ENCODE measurements around the gene OSTN. TPM values are rescaled to one million over a fixed set of nuclear protein-coding genes. Genes with fewer than 3 reads are reported as not detected.
"Not testable (repeated sequence)": the region's sequence is repeated elsewhere in the genome, so short reads cannot be mapped to it uniquely, and the experiment has no call there.

The OSTN gene
- polyA plus RNA-seq, 1 experiment: not detected

- TF ChIP-seq, protein P1, sequence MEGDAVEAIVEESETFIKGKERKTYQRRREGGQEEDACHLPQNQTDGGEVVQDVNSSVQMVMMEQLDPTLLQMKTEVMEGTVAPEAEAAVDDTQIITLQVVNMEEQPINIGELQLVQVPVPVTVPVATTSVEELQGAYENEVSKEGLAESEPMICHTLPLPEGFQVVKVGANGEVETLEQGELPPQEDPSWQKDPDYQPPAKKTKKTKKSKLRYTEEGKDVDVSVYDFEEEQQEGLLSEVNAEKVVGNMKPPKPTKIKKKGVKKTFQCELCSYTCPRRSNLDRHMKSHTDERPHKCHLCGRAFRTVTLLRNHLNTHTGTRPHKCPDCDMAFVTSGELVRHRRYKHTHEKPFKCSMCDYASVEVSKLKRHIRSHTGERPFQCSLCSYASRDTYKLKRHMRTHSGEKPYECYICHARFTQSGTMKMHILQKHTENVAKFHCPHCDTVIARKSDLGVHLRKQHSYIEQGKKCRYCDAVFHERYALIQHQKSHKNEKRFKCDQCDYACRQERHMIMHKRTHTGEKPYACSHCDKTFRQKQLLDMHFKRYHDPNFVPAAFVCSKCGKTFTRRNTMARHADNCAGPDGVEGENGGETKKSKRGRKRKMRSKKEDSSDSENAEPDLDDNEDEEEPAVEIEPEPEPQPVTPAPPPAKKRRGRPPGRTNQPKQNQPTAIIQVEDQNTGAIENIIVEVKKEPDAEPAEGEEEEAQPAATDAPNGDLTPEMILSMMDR (IDR thresholded peaks at IDR 0.05; ENCODE audit: low read depth, low read length): no peak
- H3K27ac ChIP-seq (ENCODE audit: low read depth, low read length): no peak overlapping the region
- CTCF ChIA-PET: no interaction called here
- H3K27me3 ChIP-seq (ENCODE audit: control insufficient read depth, insufficient read depth, low read length): no peaks in the 10 kb centered on the region
- H3K9me3 ChIP-seq (ENCODE audit: control insufficient read depth, insufficient read depth, low read length): no peaks in the 10 kb centered on the region
- no peak for DNase-seq (ENCODE audit: low read depth, low spot score)
- no peak overlapping the region for H3K4me3 ChIP-seq (ENCODE audit: low read depth, low read length)
- POLR2A ChIA-PET: no interaction called here
Measured at GRCh38 chr3:191176038-191176785, 22.8 kb upstream of the OSTN start.

GRCh38 chr3:191185382-191185781, 13.7 kb upstream of the OSTN start:
- H3K9me3 ChIP-seq (ENCODE audit: control insufficient read depth, insufficient read depth, low read length); DNase-seq (ENCODE audit: low read depth, low spot score); H3K27me3 ChIP-seq (ENCODE audit: control insufficient read depth, insufficient read depth, low read length); CTCF ChIA-PET; H3K27ac ChIP-seq (ENCODE audit: low read depth, low read length); H3K4me3 ChIP-seq (ENCODE audit: low read depth, low read length); POLR2A ChIA-PET: not testable (repeated sequence)

DNA sequence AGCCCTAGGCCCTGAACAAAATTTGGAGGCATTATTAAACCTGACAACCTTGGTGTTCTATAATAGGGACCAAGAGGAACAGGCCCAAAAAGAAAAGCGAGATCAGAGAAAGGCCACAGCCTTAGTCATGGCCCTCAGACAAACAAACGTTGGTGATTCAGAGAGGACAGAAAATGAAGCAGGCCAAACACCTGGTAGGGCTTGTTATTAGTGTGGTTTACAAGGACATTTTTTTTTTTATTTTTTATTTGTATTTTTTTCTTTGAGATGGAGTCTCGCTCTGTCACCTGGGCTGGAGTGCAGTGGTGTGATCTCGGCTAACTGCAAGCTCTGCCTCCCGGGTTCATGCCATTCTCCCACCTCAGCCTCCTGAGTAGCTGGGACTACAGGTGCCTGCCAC, 10.8 kb upstream of the OSTN start:
- H3K27ac ChIP-seq (ENCODE audit: low read depth, low read length); H3K4me3 ChIP-seq (ENCODE audit: low read depth, low read length); H3K9me3 ChIP-seq (ENCODE audit: control insufficient read depth, insufficient read depth, low read length); POLR2A ChIA-PET; H3K27me3 ChIP-seq (ENCODE audit: control insufficient read depth, insufficient read depth, low read length); DNase-seq (ENCODE audit: low read depth, low spot score); CTCF ChIA-PET: not testable (repeated sequence)

GRCh38 chr3:191192270-191192669, 6.8 kb upstream of the OSTN start:
- H3K9me3 ChIP-seq (ENCODE audit: control insufficient read depth, insufficient read depth, low read length); CTCF ChIA-PET: not testable (repeated sequence)

GRCh38 chr3:191192941-191193340, 6.1 kb upstream of the OSTN start:
- Histone ChIP-seq H3K9me3 (ENCODE audit: control insufficient read depth, insufficient read depth, low read length) (no peaks in the 10 kb centered on the region; the same call in 1 of the 2 replicates), H3K4me3 (ENCODE audit: low read depth, low read length) (no peak overlapping the region), H3K27ac (ENCODE audit: low read depth, low read length) (no peak overlapping the region), H3K27me3 (ENCODE audit: control insufficient read depth, insufficient read depth, low read length) (no peaks in the 10 kb centered on the region)
- CTCF ChIA-PET: no interaction called here
- POLR2A ChIA-PET: no interaction called here
- TF ChIP-seq, protein P1 (IDR thresholded peaks at IDR 0.05; ENCODE audit: low read depth, low read length): no peak
- no peak for DNase-seq (ENCODE audit: low read depth, low spot score)

More at GRCh38 chr3:191192270-191192669, 6.8 kb upstream of the OSTN start:
- POLR2A ChIA-PET; H3K27me3 ChIP-seq (ENCODE audit: control insufficient read depth, insufficient read depth, low read length); H3K4me3 ChIP-seq (ENCODE audit: low read depth, low read length); H3K27ac ChIP-seq (ENCODE audit: low read depth, low read length); DNase-seq (ENCODE audit: low read depth, low spot score): not testable (repeated sequence)

DNA sequence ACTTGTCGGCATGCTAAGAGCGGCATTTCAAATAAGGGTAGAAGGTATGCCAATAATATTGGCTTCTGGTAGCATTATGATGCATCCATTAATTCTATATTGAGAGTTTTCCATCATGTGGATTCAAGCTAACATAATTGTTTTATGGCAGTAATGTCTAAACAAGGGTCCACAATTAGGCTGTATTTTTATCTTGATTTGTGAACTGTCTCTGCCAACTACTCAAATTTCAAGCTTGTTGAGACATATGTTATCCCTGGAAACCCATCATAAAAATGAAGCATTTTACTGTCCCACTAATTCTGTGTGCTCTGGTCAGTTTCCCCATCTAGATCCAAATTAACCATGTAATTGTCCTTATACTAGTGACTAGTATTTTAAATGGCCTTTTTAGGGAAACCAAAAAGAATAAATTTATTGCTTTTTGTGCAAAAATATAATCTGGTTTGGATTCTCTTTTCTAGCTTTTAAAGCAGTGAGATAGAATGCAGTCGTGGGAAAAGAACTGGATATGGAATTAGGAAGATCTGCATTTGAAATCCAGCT, 1.2 kb upstream of the OSTN start:
- POLR2A ChIA-PET: no interaction called here
- no peaks in the 10 kb centered on the region for H3K27me3 ChIP-seq (ENCODE audit: control insufficient read depth, insufficient read depth, low read length)
- CTCF ChIA-PET: no interaction called here
- no peak overlapping the region for H3K27ac ChIP-seq (ENCODE audit: low read depth, low read length)
- H3K9me3 ChIP-seq (ENCODE audit: control insufficient read depth, insufficient read depth, low read length): no peaks in the 10 kb centered on the region
- no peak overlapping the region for H3K4me3 ChIP-seq (ENCODE audit: low read depth, low read length)
- DNase-seq (ENCODE audit: low read depth, low spot score): no peak
- TF ChIP-seq, protein P1 (IDR thresholded peaks at IDR 0.05; ENCODE audit: low read depth, low read length): no peak

Measured in AG04450 (cell line).